ENCODE results near the gene TRERF1.
"Not testable (repeated sequence)": the region's sequence is repeated elsewhere in the genome, so short reads cannot be mapped to it uniquely, and the experiment has no call there.

TRERF1 gene

GRCh38 chr6:42335896-42336295 is 115.8 kb downstream of the TRERF1 start:
- DNase-seq = no peak

- no peak for DNase-seq
These were observed 116.9 kb downstream of the TRERF1 start for GRCh38 chr6:42334870-42335269.

GRCh38 chr6:42333612-42334011 is 118.1 kb downstream of the TRERF1 start:
- no peak for DNase-seq

DNA sequence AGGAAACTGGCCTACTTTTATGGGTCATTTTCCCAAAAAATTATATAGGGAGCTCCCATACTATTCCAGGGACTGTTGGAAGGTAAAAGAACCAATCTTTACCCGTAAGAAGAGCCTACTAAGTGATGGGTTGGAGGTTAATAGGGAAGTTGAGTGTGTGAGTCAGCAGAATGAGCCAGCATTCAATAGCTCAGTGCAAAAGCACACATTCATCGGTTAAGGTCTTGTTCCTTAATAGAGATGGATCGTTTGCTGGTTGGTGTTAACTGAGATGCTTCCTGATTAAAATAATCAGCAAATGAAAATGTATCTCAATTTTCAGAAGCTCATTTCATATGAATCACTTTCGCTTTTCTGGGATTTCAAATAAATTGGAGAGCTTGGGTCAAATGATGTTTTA is 118.8 kb downstream of the TRERF1 start:
- no peak for DNase-seq

- no peak for DNase-seq
These were observed 120.7 kb downstream of the TRERF1 start for GRCh38 chr6:42331019-42331418.

DNA sequence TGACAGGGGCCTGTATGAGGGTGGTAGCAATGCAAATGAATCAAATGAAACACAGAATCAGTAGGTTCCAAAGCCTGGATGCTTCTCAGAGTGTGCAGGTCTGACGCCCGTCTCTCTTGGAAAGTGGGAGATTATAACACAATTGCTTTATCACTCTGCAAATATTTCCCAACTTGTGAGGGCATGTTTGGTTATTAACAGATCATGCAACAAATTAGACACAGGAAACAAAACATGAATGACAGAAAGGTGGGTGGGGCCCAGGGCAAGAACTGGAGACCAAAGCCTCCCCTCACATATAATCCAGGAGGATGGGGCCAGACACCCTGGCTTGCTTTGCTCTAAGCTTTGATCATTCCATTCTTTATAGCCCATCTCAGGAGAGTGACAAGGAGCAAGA is 125.5 kb downstream of the TRERF1 start:
- no peak for DNase-seq

GRCh38 chr6:42324656-42325324 is 126.9 kb downstream of the TRERF1 start:
- DNase-seq = not testable (repeated sequence)

DNA sequence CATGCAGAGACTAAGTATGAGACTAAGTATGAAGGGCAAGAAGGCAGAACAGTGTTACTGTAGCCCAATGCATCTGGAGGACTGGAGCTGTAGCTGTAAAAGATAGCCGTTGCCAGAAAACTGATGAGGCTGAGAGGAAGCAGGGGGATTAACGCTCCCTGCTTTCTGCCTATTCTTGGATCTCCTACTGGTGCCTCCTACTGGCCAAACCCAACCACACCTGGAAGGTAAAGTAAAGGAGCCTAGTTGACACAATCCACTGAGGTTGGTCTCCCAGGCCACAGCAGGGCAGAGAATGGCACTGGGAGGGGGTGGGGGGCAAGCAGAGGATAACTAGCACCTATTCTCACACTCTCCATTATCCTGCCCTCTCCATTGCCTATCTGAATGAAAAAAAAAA is 129.1 kb downstream of the TRERF1 start:
- no peak for DNase-seq

- DNase-seq = no peak
These were observed 129.8 kb downstream of the TRERF1 start for GRCh38 chr6:42321976-42322375.

DNA sequence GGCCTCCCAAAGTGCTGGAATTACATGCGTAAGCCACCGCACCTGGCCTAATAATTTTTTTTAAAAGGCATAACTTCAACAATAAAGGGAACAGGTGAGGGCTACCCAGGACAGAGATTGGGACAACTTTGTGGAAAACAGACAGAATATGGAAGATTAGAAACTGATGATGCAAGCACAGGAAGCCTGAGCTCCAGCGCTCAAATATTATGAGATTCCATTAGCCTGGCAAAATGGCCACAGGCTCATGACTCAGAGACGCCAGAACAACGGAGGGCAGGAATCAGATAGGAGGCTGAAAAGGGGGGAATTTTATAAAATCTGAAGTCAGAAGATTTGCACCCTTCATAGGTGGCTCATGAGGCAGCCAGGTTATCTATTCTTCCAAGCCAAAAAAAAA is 131.0 kb downstream of the TRERF1 start:
- no peak for DNase-seq

GRCh38 chr6:42318480-42318879 is 133.2 kb downstream of the TRERF1 start:
- no peak for DNase-seq

GRCh38 chr6:42316981-42317380 is 134.7 kb downstream of the TRERF1 start:
- no peak for DNase-seq

DNA sequence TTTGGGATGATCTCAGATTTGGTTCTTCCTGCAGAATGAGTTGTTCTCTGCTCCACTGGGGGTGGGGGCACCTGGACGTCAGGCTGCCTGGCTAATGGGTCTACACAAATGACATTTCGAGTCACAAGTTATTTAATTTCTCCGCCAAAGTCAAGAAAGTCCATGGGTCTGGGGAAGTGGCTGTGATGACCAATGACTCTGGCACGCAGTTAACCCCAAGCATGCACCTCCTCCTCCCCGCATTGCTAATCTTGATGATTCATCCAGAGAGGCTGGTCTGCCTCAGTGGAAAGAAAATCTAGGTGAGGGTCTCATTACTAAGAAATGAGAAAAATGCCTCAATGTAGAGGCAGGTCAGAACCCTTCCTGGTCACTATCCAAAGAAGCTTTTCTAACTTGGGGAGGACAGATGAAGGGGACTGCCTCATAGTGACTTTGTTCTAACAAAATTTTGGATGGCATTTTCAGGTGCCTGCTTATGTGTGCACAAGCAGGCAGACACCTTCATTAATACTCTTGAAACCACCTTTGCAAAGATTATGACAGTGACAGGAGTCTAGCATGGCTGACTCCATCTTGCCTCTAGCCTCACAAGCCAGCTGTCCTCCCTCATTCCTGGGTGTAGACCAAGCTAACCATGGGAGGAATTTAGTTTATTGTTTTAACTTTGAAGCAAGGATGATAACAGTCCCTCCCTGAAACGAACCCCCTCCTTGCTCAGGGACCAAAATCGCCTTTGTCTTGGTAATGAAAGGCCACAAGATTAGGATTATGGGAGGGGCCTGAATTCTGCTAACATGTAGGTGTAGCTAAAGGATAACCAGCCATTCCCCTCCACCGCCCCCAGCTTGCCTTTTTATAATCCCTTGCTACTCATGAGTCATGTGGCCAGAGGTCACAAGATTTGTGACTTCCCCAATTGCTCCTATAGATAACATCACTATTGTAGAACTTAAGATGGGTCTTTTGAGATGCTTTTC is 135.4 kb downstream of the TRERF1 start:
- DNase-seq = no peak

DNA sequence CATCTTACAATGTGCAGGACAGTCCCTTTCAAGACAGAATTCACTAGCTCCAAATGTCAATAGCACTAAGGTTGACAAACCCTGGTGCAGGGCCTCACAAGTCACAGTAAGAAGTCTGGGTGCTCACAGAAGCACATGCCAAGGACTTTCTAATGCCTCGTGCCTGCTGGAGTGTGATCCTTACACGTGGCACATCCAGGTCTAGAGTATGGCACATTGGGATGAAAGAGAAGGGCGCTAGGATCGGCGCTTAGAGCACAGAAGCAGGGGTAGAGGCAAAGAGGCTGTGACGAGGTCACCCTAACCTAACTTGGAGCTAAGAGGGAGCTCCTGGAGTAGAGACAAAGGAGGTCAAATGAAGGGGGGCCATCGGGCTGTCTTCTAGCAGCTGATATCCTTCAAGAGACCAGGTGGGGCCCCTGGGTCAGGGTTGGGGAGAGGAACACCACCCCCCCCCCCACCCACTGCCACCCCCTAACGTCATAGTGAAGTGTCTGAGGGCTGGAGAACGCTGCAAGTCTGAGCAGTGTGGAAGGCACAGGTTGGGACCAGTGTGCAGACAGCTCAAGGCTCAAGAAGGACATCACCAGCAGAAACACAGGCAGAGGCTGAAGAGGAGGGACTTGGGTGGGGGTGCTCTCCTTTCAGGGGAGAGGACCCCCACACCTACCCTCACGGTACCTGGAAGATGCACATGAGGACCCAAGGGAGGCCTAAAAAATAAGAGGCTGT is 136.3 kb downstream of the TRERF1 start:
- DNase-seq = no peak

GRCh38 chr6:42314571-42315258 is 137.0 kb downstream of the TRERF1 start:
- DNase-seq = no peak

DNA sequence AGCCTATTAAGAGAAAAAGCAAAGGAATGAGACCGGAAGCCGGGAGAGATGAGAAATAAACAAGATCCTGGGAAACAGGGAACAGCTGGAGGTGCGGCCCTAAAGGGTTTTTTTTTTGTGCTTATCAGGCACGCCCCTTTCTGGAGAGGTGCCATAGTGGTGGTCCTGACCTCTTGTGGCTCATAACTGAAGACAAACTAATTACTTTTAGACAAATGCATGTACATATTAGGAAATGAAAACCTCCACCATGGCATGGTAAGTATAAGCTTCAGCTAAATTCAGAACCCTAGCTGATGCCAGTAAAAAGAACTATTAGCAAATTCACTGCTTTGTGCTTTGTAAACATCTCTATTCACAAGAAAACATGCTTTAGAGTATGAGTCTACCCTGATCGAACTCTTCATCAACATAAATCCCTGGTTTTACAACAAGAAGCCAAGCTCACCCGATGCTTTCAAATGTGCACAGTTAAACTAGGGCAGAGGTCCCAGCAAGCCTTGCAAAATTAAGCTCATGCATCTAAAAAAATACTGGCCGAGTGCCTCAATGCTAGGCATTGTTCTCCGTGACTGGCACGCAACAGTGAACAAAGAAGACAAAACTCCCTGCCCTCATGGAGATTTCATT is 137.7 kb downstream of the TRERF1 start:
- DNase-seq = no peak

DNA sequence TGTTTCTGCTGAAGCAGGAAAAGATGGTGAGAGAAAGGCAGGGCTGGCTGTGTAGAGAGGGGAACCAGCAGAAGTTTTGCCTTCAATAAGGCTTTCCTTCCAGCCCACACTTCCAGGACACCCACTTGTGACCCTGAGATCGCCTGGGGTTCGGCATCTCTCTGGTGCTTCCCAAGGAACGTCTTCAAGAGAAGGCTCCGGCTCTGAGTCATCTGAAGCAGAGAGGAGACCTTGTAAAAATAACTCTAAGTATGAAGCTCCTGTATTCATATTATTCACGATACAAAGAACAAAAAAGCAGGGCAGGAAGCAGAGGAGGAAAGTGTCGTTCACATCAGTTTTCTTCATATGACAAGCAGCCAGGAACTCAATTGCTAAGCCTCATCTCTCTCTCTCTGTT is 138.7 kb downstream of the TRERF1 start:
- no peak for DNase-seq

GRCh38 chr6:42307141-42307470 is 144.6 kb downstream of the TRERF1 start:
- DNase-seq = no peak

GRCh38 chr6:42306439-42307140 is 145.1 kb downstream of the TRERF1 start:
- DNase-seq = no peak

DNA sequence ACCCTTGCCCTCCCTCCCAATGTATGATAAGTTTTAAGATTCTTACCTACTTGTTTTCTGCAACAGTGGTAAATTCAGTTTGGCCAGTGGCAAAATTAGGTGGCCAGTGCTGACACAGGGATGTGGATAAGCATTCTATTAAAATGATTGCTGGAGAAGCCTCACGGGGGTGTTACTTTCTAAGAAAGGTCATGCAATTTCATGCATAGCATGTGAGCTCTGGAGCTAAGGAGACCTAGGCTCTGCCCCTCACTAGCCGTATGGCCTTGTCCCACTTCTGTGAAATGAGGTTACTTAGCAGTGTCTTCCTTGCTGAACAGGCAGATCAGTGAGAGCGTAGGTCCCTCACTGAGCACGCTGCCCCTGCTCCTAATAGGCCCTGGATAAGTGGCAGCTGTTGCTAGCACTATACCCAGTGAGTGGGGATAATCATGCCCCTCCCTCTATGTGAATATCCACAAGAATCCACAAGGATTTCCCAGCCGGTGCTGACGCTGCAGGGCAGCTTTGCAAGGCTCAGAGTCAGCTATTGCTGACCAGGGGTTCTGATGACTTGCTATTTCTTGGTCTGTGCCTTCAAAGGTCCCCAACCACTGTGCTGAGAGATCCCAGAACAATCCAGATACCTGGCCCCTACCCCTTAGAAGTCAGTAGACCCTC is 147.5 kb downstream of the TRERF1 start:
- no peak for DNase-seq

GRCh38 chr6:42302411-42302810 is 149.3 kb downstream of the TRERF1 start:
- no peak for DNase-seq
